ENCODE data around the gene CRYBG2. TPM values are rescaled to one million over a fixed set of nuclear protein-coding genes. Genes with fewer than 3 reads are reported as not detected.
"Not testable (repeated sequence)": the region's sequence is repeated elsewhere in the genome, so short reads cannot be mapped to it uniquely, and the experiment has no call there.

Gene CRYBG2
- total RNA-seq, 2 donors from 2014 or later = 3.9 to 4.8 TPM

GRCh38 chr1:26336477-26337205 lies 17.3 kb downstream of the CRYBG2 start:
- no peaks in the 10 kb centered on the region for H3K36me3 ChIP-seq
- DNase-seq (ENCODE audit: low spot score) = peak; percentile 89
- no peaks in the 10 kb centered on the region for H3K27me3 ChIP-seq (replicated peaks; ENCODE audit: insufficient read depth)
- H3K4me1 ChIP-seq (replicated peaks) = no peaks in the 10 kb centered on the region
- no peaks in the 10 kb centered on the region for H3K9me3 ChIP-seq
- intact Hi-C loops (cut with DNase I) = no loop called here
- H3K4me3 ChIP-seq = peak overlapping the region; percentile 28 to 38
- 21% methylated on average over 30 of the region's 52 CpGs for WGBS
- TF ChIP-seq CTCF (IDR thresholded peaks at IDR 0.05) (no peak), POLR2AphosphoS5 (IDR thresholded peaks at IDR 0.05) (peak; percentile 54)
- H3K27ac ChIP-seq = peak overlapping the region in 1 of 2 donors; percentile 13

- intact Hi-C loops (cut with DNase I) = no loop called here
- Histone ChIP-seq H3K4me3 (peak overlapping the region; percentile 28 to 38), H3K36me3 (no peaks in the 10 kb centered on the region), H3K4me1 (replicated peaks) (no peaks in the 10 kb centered on the region), H3K27ac (peak overlapping the region; percentile 13 to 20), H3K27me3 (replicated peaks; ENCODE audit: insufficient read depth) (no peaks in the 10 kb centered on the region), H3K9me3 (no peaks in the 10 kb centered on the region)
- DNase-seq (ENCODE audit: low spot score) = no peak
- TF ChIP-seq POLR2A (IDR thresholded peaks at IDR 0.05) (peak; percentile 51), CTCF (IDR thresholded peaks at IDR 0.05) (no peak), POLR2AphosphoS5 (IDR thresholded peaks at IDR 0.05) (no peak)
- WGBS = 3% methylated on average over 39 of the region's 41 CpGs
These were observed 18.0 kb downstream of the CRYBG2 start for GRCh38 chr1:26335774-26336476.

- H3K27me3 ChIP-seq (replicated peaks; ENCODE audit: insufficient read depth); H3K27ac ChIP-seq; H3K4me3 ChIP-seq; H3K9me3 ChIP-seq; H3K4me1 ChIP-seq (replicated peaks); DNase-seq (ENCODE audit: low spot score); intact Hi-C loops (cut with DNase I); H3K36me3 ChIP-seq: not testable (repeated sequence)
- 95% methylated on average over 8 of the region's 8 CpGs for WGBS
These were observed 20.6 kb downstream of the CRYBG2 start for GRCh38 chr1:26333312-26333711.

- WGBS = 82% methylated on average over 5 of the region's 5 CpGs
- Histone ChIP-seq H3K27ac (no peak overlapping the region), H3K4me3 (no peak overlapping the region), H3K9me3 (no peaks in the 10 kb centered on the region), H3K4me1 (replicated peaks) (no peaks in the 10 kb centered on the region), H3K36me3 (no peaks in the 10 kb centered on the region), H3K27me3 (replicated peaks; ENCODE audit: insufficient read depth) (no peaks in the 10 kb centered on the region)
- intact Hi-C loops (cut with DNase I) = no loop called here
- TF ChIP-seq POLR2AphosphoS5 (IDR thresholded peaks at IDR 0.05) = no peak
- no peak for TF ChIP-seq POLR2A (IDR thresholded peaks at IDR 0.05)
- TF ChIP-seq CTCF (IDR thresholded peaks at IDR 0.05) = no peak
- DNase-seq (ENCODE audit: low spot score) = no peak
These were observed 23.7 kb downstream of the CRYBG2 start for GRCh38 chr1:26330276-26330675.

- H3K27me3 ChIP-seq (replicated peaks; ENCODE audit: insufficient read depth); intact Hi-C loops (cut with DNase I): not testable (repeated sequence)
These were observed 24.6 kb downstream of the CRYBG2 start for GRCh38 chr1:26329380-26329779.

GRCh38 chr1:26328597-26328996 lies 25.3 kb downstream of the CRYBG2 start:
- Histone ChIP-seq H3K4me3 (no peak overlapping the region), H3K9me3 (no peaks in the 10 kb centered on the region), H3K27ac (no peak overlapping the region), H3K27me3 (replicated peaks; ENCODE audit: insufficient read depth) (no peaks in the 10 kb centered on the region), H3K4me1 (replicated peaks) (no peaks in the 10 kb centered on the region), H3K36me3 (no peaks in the 10 kb centered on the region)
- intact Hi-C loops (cut with DNase I) = no loop called here
- DNase-seq (ENCODE audit: low spot score) = no peak
- TF ChIP-seq POLR2A (IDR thresholded peaks at IDR 0.05) (no peak), POLR2AphosphoS5 (IDR thresholded peaks at IDR 0.05) (no peak), CTCF (IDR thresholded peaks at IDR 0.05) (no peak)
- WGBS = 87% methylated on average over 8 of the region's 8 CpGs

More at GRCh38 chr1:26329380-26329779, 24.6 kb downstream of the CRYBG2 start:
- H3K36me3 ChIP-seq; H3K4me1 ChIP-seq (replicated peaks); H3K4me3 ChIP-seq; H3K27ac ChIP-seq; H3K9me3 ChIP-seq; DNase-seq (ENCODE audit: low spot score): not testable (repeated sequence)
- 95% methylated on average over 4 of the region's 4 CpGs for WGBS
